HepG2 (cell line): Measurements from ENCODE around the gene ULBP2. TPM values are rescaled to one million over a fixed set of nuclear protein-coding genes. Genes with fewer than 3 reads are reported as not detected.

Experiments
- ATF6 ChIP-seq: sonication (generic); formaldehyde crosslinking; conservative IDR thresholded peaks from 2 replicates; pipeline ENCODE4 v1.4.0; 2020; ENCODE audit warnings: missing genetic modification reagents
- CTCF ChIP-seq: sonication (generic); formaldehyde crosslinking; IDR thresholded peaks from 2 replicates; pipeline ENCODE4 v1.5.0; 2020; ENCODE audit warnings: mild to moderate bottlenecking, missing genetic modification reagents, moderate library complexity
- GABPA ChIP-seq, 2 experiments: IDR thresholded peaks; 2 replicates each; pipeline ENCODE4 v1.6.1; 2011 to 2016; ENCODE audit warnings: low read depth in 2 of 2, low read length in 1 of 2, missing biosample characterization in 1 of 2, missing genetic modification characterization in 1 of 2
- HIVEP1 ChIP-seq: sonication (generic); formaldehyde crosslinking; IDR thresholded peaks from 2 replicates; pipeline ENCODE4 v1.4.0; 2020; ENCODE audit warnings: mild to moderate bottlenecking, missing genetic modification reagents
- HMGXB4 ChIP-seq, 2 experiments: sonication (generic) in 1 of 2; formaldehyde crosslinking in 1 of 2; IDR thresholded peaks; 2 replicates each; pipeline versions ENCODE4 v1.4.0 to v1.6.1; 2018 to 2020; ENCODE audit warnings: missing genetic modification reagents in 2 of 2, borderline replicate concordance in 1 of 2, low read depth in 1 of 2, mild to moderate bottlenecking in 1 of 2, missing biosample characterization in 1 of 2
- HNRNPL ChIP-seq: fragments of 200-400 bp; formaldehyde crosslinking; IDR thresholded peaks from 2 replicates; pipeline ENCODE4 v1.6.1; 2017; ENCODE audit warnings: mild to moderate bottlenecking, low read depth, low read length
- HOXD1 ChIP-seq: sonication (generic); formaldehyde crosslinking; IDR thresholded peaks from 2 replicates; pipeline ENCODE4 v1.5.0; 2020; ENCODE audit warnings: missing genetic modification reagents
- IKZF5 ChIP-seq: IDR thresholded peaks from 2 replicates; pipeline ENCODE4 v1.6.1; 2018; ENCODE audit warnings: missing genetic modification reagents, mild to moderate bottlenecking, missing compliant biosample characterization
- JUN ChIP-seq: sonication (generic); formaldehyde crosslinking; IDR thresholded peaks from 2 replicates; pipeline ENCODE4 v1.4.0; 2020; ENCODE audit warnings: mild to moderate bottlenecking, missing genetic modification reagents
- POGK ChIP-seq: sonication (generic); formaldehyde crosslinking; conservative IDR thresholded peaks from 2 replicates; pipeline ENCODE4 v1.8.0; 2022; ENCODE audit warnings: mild to moderate bottlenecking, moderate library complexity, missing genetic modification reagents
- PTBP1 ChIP-seq: fragments of 200-400 bp; formaldehyde crosslinking; IDR thresholded peaks from 2 replicates; pipeline ENCODE4 v1.6.1; 2018; ENCODE audit warnings: low read length, low read depth; ENCODE audit not compliant: poor library complexity, severe bottlenecking
- RARG ChIP-seq: sonication (generic); formaldehyde crosslinking; IDR thresholded peaks from 2 replicates; pipeline ENCODE4 v1.4.0; 2020; ENCODE audit warnings: low read depth, mild to moderate bottlenecking, missing genetic modification reagents
- SP1 ChIP-seq, 2 experiments: fragments of 450-650 bp in 1 of 2; sonication (generic) in 1 of 2; formaldehyde crosslinking in 1 of 2; IDR thresholded peaks; 2 replicates each; pipeline versions ENCODE4 v1.4.0 to v1.6.1; 2016 to 2020; ENCODE audit warnings: missing genetic modification reagents in 1 of 2
- ZEB1 ChIP-seq: IDR thresholded peaks from 2 replicates; pipeline ENCODE4 v1.6.1; 2012; ENCODE audit warnings: mild to moderate bottlenecking, low read depth, inconsistent platforms; ENCODE audit not compliant: insufficient replicate concordance
- ZNF121 ChIP-seq: sonication (generic); formaldehyde crosslinking; IDR thresholded peaks from 2 replicates; pipeline ENCODE4 v1.5.0; 2020; ENCODE audit warnings: mild to moderate bottlenecking, missing genetic modification reagents
- ZNF383 ChIP-seq: sonication (generic); formaldehyde crosslinking; IDR thresholded peaks from 2 replicates; pipeline ENCODE4 v1.4.0; 2020; ENCODE audit warnings: missing genetic modification reagents, mild to moderate bottlenecking, borderline replicate concordance
- ZNF580 ChIP-seq: IDR thresholded peaks from 2 replicates; pipeline ENCODE4 v1.6.1; 2016; ENCODE audit warnings: low read depth, borderline replicate concordance
- ZNF737 ChIP-seq: sonication (generic); formaldehyde crosslinking; IDR thresholded peaks from 2 replicates; pipeline ENCODE4 v1.5.0; 2020; ENCODE audit warnings: missing genetic modification reagents, mild to moderate bottlenecking, borderline replicate concordance
- polyA plus RNA-seq, 8 experiments: library from polyadenylated mRNA; depleted of rRNA in 3 of 8; stranded (reverse) in 7 of 8; unstranded in 1 of 8; fragments of >200 nt; fragmentation: Illumina TruSeq in 4 of 8; extraction: Trizol in 4 of 8; gene quantifications; 2 replicates each; pipeline versions ENCODE4 v1.2.1 to v1.2.3, GENCODE V29; 2011 to 2016; ENCODE audit warnings: low read depth in 4 of 8, missing spikeins in 1 of 8, mixed read lengths in 1 of 8; ENCODE audit not compliant: insufficient read depth in 1 of 8
- total RNA-seq, 5 experiments: library from RNA; depleted of rRNA; stranded (reverse); fragments of >200 nt; fragmentation: Illumina TruSeq; extraction: Trizol; gene quantifications; 2 replicates each; pipeline ENCODE4 v1.2.3, GENCODE V29; 2016; ENCODE audit warnings: low read depth in 1 of 5

Gene ULBP2
- total and polyA plus RNA-seq, 2 of the 13 experiments (the other 11 are each of a cell fraction or from before 2014, with no cell fraction given), result not detected

- TF ChIP-seq HIVEP1 (CRISPR knock-in tag) (peak; percentile 46; the same call in 1 of the 2 replicates), ZNF737 (no peak), ZEB1 (no peak), HNRNPL (0 out of 2 replicates have a peak, but pooled peaks have one; percentile 29), IKZF5 (CRISPR knock-in tag) (no peak), ATF6 (CRISPR knock-in tag) (0 out of 2 replicates have a peak, but pooled peaks have one; percentile 9), ZNF383 (CRISPR knock-in tag) (no peak), ZNF580 (CRISPR knock-in tag) (no peak), POGK (CRISPR knock-in tag) (0 out of 2 replicates have a peak, but pooled peaks have one; percentile 29), PTBP1 (no peak), CTCF (CRISPR knock-in tag) (no peak), GABPA (IDR thresholded peaks at IDR 0.05; ENCODE audit: low read depth, low read length) (no peak), GABPA (CRISPR knock-in tag; IDR thresholded peaks at IDR 0.05; ENCODE audit: low read depth) (0 out of 2 replicates have a peak, but pooled peaks have one; percentile 25), SP1 (IDR thresholded peaks at IDR 0.05) (no peak), SP1 (CRISPR knock-in tag; IDR thresholded peaks at IDR 0.05) (no peak), ZNF121 (CRISPR knock-in tag) (no peak), HMGXB4 (CRISPR knock-in tag; IDR thresholded peaks at IDR 0.05; ENCODE audit: borderline replicate concordance in 1 of 2, low read depth in 1 of 2) (0 out of 4 replicates have a peak, but pooled peaks of 1 of the 2 experiments have one; percentile 48), RARG (0 out of 2 replicates have a peak, but pooled peaks have one; percentile 35), HOXD1 (CRISPR knock-in tag) (0 out of 2 replicates have a peak, but pooled peaks have one; percentile 25), JUN (no peak)
Measured at GRCh38 chr6:149925253-149925973, 16.4 kb upstream of the ULBP2 start (continued).
